SU-DHL-6 (cell line): ENCODE data around the gene KDELR1.

Source experiments
- CTCF ChIP-seq: fragments of 200-600 bp; sonication (generic); IDR thresholded peaks from one replicate; pipeline ENCODE4 v1.5.1; 2017; ENCODE audit warnings: antibody characterized with exemption, mild to moderate bottlenecking, low read length, moderate library complexity; ENCODE audit not compliant: insufficient read depth, poor library complexity, severe bottlenecking
- EZH2phosphoT487 ChIP-seq: fragments of 200-600 bp; sonication (generic), shearing (Covaris generic); conservative IDR thresholded peaks from 2 replicates; pipeline ENCODE4 v1.6.1; 2018; ENCODE audit warnings: mild to moderate bottlenecking, antibody characterized with exemption, low read length, moderate library complexity, mixed read lengths

- TF ChIP-seq EZH2phosphoT487 (no peak), CTCF (no peak)
Measured at GRCh38 chr19:48398102-48398374, 6.7 kb upstream of the KDELR1 start.
